Ishikawa (cell line): Measurements from ENCODE around the gene NRL.

Experiments
- EGR1 ChIP-seq: IDR thresholded peaks from 2 replicates; pipeline ENCODE4 v1.6.1; 2012
- EP300 ChIP-seq: IDR thresholded peaks from 2 replicates; pipeline ENCODE4 v1.6.1; 2012; ENCODE audit warnings: borderline replicate concordance
- FOXM1 ChIP-seq: IDR thresholded peaks from 2 replicates; pipeline ENCODE4 v1.6.1; 2012; ENCODE audit warnings: low read depth, borderline replicate concordance
- MAX ChIP-seq: IDR thresholded peaks from 2 replicates; pipeline ENCODE4 v1.6.1; 2012
- RAD21 ChIP-seq: IDR thresholded peaks from 2 replicates; pipeline ENCODE4 v1.6.1; 2012; ENCODE audit warnings: low read depth
- TAF1 ChIP-seq: IDR thresholded peaks from 2 replicates; pipeline ENCODE4 v1.6.1; 2012; ENCODE audit warnings: low read depth, mild to moderate bottlenecking
- TEAD4 ChIP-seq: IDR thresholded peaks from 2 replicates; pipeline ENCODE4 v1.6.1; 2012
- USF1 ChIP-seq: IDR thresholded peaks from 2 replicates; pipeline ENCODE4 v1.6.1; 2012
- YY1 ChIP-seq: IDR thresholded peaks from 2 replicates; pipeline ENCODE4 v1.6.1; 2012; ENCODE audit warnings: low read depth
- ZBTB7A ChIP-seq: IDR thresholded peaks from 2 replicates; pipeline ENCODE4 v1.6.1; 2012; ENCODE audit warnings: low read depth
- TF ChIP-seq, protein P1 (sequence below): IDR thresholded peaks from 2 replicates; pipeline ENCODE4 v1.6.1; 2012; ENCODE audit warnings: low read depth, mild to moderate bottlenecking

- TF ChIP-seq TAF1: no peak
- no peak for TF ChIP-seq EP300
- TF ChIP-seq, protein P1, sequence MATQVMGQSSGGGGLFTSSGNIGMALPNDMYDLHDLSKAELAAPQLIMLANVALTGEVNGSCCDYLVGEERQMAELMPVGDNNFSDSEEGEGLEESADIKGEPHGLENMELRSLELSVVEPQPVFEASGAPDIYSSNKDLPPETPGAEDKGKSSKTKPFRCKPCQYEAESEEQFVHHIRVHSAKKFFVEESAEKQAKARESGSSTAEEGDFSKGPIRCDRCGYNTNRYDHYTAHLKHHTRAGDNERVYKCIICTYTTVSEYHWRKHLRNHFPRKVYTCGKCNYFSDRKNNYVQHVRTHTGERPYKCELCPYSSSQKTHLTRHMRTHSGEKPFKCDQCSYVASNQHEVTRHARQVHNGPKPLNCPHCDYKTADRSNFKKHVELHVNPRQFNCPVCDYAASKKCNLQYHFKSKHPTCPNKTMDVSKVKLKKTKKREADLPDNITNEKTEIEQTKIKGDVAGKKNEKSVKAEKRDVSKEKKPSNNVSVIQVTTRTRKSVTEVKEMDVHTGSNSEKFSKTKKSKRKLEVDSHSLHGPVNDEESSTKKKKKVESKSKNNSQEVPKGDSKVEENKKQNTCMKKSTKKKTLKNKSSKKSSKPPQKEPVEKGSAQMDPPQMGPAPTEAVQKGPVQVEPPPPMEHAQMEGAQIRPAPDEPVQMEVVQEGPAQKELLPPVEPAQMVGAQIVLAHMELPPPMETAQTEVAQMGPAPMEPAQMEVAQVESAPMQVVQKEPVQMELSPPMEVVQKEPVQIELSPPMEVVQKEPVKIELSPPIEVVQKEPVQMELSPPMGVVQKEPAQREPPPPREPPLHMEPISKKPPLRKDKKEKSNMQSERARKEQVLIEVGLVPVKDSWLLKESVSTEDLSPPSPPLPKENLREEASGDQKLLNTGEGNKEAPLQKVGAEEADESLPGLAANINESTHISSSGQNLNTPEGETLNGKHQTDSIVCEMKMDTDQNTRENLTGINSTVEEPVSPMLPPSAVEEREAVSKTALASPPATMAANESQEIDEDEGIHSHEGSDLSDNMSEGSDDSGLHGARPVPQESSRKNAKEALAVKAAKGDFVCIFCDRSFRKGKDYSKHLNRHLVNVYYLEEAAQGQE: no peak
- no peak for TF ChIP-seq MAX
- TF ChIP-seq ZBTB7A: no peak
- no peak for TF ChIP-seq YY1
- no peak for TF ChIP-seq EGR1
- no peak for TF ChIP-seq RAD21
- no peak for TF ChIP-seq USF1
- TF ChIP-seq FOXM1: no peak
- TF ChIP-seq TEAD4: no peak
Measured at GRCh38 chr14:24066496-24067132, 48.1 kb downstream of the NRL start.
